HL-60/S4 (cell line): ENCODE measurements around the gene METAP1D.
"Not testable (repeated sequence)": the region's sequence is repeated elsewhere in the genome, so short reads cannot be mapped to it uniquely, and the experiment has no call there.

Experiments
- in situ Hi-C: fragments of 300-500 bp; cut with MboI; formaldehyde crosslinking; loops from 2 replicates; pipeline ENCODE4 v1.14.3; 2022; ENCODE audit warnings: low sequenced_read_pairs

Gene METAP1D

GRCh38 chr2:171999604-172000469, at the start of gene METAP1D:
TSS of gene METAP1D (plus strand) at chr2:171999953. CDS start at chr2:171999970, 17 bp downstream.
- in situ Hi-C loops, result no loop called here

GRCh38 chr2:171952276-171952675, 47.5 kb upstream of the METAP1D start:
- in situ Hi-C loops, result no loop called here

GRCh38 chr2:171952748-171953147, 47.0 kb upstream of the METAP1D start:
- in situ Hi-C loops, result no loop called here

DNA sequence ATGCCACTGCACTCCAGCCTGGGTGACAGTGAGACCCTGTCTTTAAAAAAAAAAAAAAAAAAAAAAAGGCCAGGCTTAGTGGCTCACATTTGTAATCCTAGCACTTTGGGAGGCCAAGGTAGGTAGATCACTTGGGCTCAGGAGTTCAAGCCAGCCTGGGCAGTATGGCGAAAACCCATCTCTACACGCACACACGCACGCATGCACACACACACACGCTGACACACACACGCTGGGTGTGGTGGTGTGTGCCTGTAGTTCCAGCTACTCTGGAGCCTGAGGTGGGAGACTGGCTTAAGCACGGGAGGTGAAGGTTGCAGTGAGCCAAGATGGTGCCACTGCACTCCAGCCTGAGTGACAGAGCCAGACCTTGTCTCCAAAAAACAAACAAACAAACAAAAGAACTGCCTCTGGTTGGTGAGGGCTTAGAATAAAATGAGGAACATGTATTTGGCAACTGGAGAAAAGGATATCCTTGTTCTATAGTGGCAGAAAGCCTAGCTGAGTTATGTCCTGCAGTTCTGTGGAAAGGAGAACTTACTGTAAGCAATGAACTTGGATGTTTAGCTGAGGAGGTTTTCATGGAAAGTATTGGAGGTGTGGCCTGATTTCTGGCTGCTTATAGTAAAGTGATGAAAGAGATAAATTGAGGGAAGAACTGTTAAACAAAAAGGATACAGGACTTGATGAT, 43.5 kb upstream of the METAP1D start:
- in situ Hi-C loops, result no loop called here

DNA sequence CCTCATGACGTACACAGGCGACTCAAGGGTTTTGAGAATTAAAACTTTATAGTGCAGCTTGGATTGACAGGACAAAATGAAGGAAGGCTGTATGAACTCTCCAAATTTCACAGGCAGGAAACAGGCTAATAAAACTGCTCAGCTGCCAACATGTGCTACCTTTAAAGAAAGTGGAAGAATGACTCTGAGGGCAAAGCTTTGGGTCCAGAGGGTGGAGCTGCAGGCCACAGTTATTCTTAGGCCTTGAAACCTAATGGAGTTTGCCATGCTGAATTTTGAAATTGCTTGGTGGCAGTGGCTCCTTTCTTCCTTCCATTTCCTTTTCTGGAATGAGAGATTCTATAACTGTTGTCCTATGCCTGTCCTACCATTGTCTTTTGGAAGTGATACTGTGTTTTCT, 42.7 kb upstream of the METAP1D start:
- in situ Hi-C loops, result no loop called here

DNA sequence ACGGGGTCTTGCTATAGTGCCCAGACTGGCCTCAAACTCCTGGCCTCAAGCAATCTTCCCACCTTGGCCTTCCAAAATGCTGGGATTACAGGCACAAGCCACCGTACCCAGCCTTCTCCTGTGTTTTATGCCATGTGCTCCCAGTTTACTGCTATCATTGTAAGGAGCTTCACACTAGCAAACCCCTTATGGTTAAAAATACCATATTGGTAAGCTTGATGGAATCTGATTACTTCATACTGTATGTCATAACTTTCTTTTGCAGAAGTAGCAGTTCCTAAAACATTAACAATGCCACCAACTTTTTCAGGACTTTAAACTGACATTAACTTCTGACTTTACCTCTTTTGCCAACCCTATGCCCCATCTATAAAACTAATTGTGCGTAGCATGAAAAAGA, 41.3 kb upstream of the METAP1D start:
- in situ Hi-C loops, result no loop called here

GRCh38 chr2:171959998-171960397, 39.8 kb upstream of the METAP1D start:
- in situ Hi-C loops, result no loop called here

DNA sequence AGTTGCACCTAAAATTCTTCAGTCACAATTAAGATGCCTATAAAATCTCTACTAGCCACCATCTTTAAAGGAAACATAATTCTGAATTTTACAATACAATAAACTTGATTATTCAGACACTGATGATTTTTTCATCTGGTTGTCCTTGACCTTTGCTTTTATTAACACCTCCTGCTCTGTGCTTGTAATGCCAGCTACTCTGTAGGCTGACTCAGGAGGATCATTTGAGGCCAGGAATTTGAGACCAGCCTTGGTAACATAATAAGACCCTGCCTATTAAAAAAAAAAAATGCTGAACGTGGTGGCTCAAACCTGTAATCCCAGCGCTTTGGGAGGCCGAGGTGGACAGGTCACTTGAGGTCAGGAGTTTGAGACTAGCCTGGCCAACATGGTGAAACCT, 39.2 kb upstream of the METAP1D start:
- in situ Hi-C loops, result no loop called here

DNA sequence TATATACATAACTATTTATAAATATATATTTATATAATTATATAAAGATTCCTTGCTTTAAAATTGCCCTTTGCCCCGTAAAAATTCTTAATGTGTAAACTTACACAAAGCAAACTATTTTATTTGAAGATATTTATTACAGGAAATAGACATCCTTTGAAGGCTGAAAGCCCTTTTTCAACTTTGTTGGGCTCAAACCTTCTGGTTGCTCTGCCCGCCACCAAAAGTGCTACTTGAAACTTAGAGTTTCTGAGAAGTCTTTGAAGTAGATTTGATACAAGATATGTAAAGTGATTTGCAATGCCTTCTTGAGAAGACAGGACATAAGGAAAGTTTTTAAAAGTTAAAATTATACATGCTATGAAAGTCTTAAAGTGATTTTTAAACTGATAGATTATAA, 36.6 kb upstream of the METAP1D start:
- in situ Hi-C loops, result no loop called here

DNA sequence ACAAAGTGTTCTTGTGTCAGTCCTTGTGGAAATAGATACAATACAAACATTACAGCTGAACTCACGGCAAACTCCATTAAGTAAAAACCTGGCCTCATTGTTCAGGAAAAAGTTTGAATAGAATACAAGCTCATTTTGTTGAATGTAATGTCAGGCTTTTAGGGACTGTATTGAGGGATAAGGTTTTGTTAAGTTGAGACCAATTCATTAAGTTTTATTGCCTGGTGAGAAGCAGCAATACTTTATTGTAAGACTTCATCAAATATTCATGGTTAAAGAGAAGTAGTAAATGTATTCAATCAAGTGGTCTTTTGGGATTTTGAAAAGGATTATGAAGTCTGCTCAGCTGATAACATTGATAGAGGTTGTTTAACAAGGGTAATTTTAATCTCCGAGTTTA, 35.4 kb upstream of the METAP1D start:
- in situ Hi-C loops, result no loop called here

- in situ Hi-C loops, result no loop called here
Measured at GRCh38 chr2:171965238-171965637, 34.5 kb upstream of the METAP1D start.

DNA sequence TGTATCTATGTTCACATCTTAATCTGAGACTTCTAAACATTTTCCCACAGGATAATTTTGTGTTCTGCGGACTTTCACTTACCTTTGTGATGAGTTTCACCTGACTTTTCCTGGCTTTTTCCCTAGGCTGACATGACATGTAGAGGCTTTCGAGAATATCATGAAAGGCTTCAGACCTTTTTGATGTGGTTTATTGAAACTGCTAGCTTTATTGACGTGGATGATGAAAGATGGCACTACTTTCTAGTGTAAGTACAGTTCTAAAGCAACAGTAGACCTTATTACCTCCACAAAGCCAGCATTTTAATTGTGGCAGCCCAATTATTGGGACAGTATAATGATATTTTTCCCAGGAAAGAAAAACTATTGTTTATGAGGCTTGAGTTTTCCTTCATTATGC, 34.1 kb upstream of the METAP1D start:
- in situ Hi-C loops, result no loop called here

- in situ Hi-C loops, result no loop called here
Measured at GRCh38 chr2:171966235-171966634, 33.5 kb upstream of the METAP1D start.

GRCh38 chr2:171966688-171967087, 33.1 kb upstream of the METAP1D start:
- in situ Hi-C loops, result no loop called here

DNA sequence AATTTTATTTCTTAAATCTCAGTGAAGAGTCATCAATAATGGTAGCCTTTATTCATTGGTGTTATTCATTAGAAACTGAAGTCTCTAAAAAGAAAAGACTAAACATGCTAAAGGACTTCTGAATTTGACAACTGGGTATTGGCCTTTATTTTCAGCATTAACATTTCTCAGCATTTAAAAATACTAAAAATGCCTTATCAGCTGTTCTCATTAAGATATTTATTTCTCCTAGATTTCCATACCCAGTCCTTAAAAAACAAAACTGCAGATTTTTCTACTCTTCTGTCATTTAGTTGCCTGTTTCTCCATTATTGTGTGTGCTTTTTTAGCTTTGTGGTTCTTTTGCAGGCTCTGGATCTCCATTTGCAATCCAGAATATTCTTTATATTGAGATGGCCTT, 31.2 kb upstream of the METAP1D start:
- in situ Hi-C loops, result no loop called here

DNA sequence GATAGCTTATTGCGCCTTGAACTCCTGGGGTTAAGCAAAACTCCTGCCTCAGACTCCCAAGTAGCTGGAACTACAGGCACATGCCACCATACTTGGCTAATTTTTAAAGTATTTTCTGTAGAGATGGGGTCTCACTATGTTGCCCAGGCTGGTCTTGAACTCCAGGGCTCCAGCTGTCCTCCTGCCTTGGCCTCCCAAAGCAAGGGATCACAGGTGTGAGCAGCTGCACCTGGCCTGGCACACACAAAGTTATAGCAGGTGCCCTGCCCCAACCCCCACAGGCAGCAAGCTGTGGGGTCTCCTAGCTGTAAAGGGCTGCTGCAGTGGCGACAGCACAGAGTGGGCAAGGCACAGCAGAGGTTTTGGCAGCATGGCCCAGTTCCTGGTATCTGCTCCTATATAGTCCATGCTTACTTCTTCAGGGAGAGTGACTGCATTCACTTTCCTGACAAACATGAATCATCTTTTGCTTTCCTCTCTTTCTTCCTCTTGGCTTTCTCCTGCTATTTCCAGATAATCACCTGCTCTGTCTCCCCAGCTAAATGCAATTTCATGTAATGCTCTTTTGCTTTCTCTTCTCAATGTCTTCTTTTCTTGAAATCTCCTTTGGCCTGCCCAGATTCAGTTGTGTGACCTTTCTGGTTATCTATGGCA, 27.3 kb upstream of the METAP1D start:
- in situ Hi-C loops, result no loop called here

DNA sequence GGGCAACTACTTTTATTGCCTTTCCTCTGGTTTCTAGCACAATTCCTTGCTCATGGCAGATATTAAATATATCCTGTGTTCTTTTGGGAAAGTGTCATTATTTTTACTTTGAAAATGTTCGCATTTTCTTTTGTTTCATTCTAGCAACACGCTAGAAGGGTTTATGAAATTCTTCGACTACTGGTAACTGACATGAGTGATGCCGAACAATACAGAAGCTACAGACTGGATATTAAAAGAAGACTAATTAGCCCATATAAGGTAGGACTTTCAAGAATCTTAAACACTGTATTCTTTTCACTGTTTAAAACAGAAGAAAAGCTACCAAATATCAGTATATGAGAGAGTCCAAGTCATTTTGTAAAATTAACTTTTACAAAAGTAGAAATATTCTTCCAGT, 20.6 kb upstream of the METAP1D start:
- in situ Hi-C loops, result no loop called here

GRCh38 chr2:171983924-171984323, 15.8 kb upstream of the METAP1D start:
- in situ Hi-C loops, result not testable (repeated sequence)

- in situ Hi-C loops, result no loop called here
Measured at GRCh38 chr2:171985076-171985475, 14.7 kb upstream of the METAP1D start.

GRCh38 chr2:171986778-171987177, 13.0 kb upstream of the METAP1D start:
- in situ Hi-C loops, result no loop called here

DNA sequence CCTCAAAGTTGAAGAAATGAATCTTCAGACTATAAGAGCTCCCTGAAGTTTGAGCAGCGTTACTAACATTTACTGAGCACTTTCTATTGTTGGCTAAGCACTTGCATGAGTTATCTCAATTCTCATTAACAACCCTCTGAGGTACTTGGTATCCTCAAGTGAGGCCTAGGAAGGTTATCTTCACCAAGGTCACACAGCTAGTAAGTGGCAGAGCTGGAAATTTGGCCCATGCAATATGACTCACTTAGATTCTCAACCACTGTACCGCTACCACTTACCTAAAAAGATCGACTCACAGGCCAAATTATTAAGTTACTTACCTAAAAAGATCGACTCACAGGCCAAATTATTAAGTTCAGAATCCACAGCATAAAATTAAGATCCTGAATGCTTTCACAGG, 8.7 kb upstream of the METAP1D start:
- in situ Hi-C loops, result no loop called here

DNA sequence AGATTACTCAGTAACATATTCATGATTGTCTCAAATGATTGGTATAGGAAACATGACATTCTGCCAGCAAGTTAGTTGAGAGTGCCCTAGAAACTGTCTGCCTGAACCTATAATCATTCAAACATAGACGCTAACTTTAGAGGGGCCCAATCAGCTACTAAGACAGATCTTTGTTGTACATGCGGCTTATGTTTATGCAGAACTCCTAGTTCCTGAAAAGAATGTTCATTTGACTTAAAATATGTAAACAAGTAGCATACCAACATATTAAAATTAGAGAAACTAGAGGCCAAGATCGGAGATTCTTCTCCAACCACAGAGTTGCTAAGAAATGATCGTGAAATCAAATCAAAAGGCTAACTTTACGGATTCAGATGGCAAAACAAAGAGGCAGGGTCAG, 4.2 kb upstream of the METAP1D start:
- in situ Hi-C loops, result no loop called here
